Effector memory CD4-positive, alpha-beta T cell (primary cell): Measurements from ENCODE around the gene AURKA.

Experiments used
- DNase-seq, 3 donors: peaks; one replicate each; pipeline ENCODE4 v3.0.0-alpha.2; 2020
- H3K27ac ChIP-seq: 2 replicates; pipeline ENCODE4 v1.7.0; 2013; ENCODE audit warnings: mild to moderate bottlenecking, low read length, moderate library complexity; ENCODE audit not compliant: insufficient read depth, poor library complexity, severe bottlenecking
- H3K27me3 ChIP-seq: replicated peaks from 2 replicates; pipeline ENCODE4 v1.7.0; 2013; ENCODE audit warnings: mild to moderate bottlenecking, low read length; ENCODE audit not compliant: insufficient read depth, control insufficient read depth, poor library complexity, severe bottlenecking
- H3K36me3 ChIP-seq: 2 replicates; pipeline ENCODE4 v1.7.0; 2013; ENCODE audit warnings: mild to moderate bottlenecking, low read length, moderate library complexity; ENCODE audit not compliant: control insufficient read depth, insufficient read depth
- H3K4me1 ChIP-seq: 2 replicates; pipeline ENCODE4 v1.7.0; 2013; ENCODE audit warnings: low read length, mild to moderate bottlenecking; ENCODE audit not compliant: control insufficient read depth, insufficient read depth, poor library complexity, severe bottlenecking
- H3K4me3 ChIP-seq: 2 replicates; pipeline ENCODE4 v1.7.0; 2013; ENCODE audit warnings: low read length, low read depth, mild to moderate bottlenecking; ENCODE audit not compliant: insufficient read depth, poor library complexity, severe bottlenecking
- H3K9me3 ChIP-seq: 2 replicates; pipeline ENCODE4 v1.7.0; 2013; ENCODE audit warnings: mild to moderate bottlenecking, low read length, moderate library complexity; ENCODE audit not compliant: control insufficient read depth

AURKA gene

GRCh38 chr20:56422824-56423189 is 30.8 kb upstream of the AURKA start:
- Histone ChIP-seq H3K36me3 (no peaks in the 10 kb centered on the region), H3K4me1 (peaks cover 36% of the 10 kb centered on the region), H3K27me3 (no peaks in the 10 kb centered on the region), H3K9me3 (no peaks in the 10 kb centered on the region), H3K27ac (no peak overlapping the region), H3K4me3 (no peak overlapping the region)
- DNase-seq: no peak

DNA sequence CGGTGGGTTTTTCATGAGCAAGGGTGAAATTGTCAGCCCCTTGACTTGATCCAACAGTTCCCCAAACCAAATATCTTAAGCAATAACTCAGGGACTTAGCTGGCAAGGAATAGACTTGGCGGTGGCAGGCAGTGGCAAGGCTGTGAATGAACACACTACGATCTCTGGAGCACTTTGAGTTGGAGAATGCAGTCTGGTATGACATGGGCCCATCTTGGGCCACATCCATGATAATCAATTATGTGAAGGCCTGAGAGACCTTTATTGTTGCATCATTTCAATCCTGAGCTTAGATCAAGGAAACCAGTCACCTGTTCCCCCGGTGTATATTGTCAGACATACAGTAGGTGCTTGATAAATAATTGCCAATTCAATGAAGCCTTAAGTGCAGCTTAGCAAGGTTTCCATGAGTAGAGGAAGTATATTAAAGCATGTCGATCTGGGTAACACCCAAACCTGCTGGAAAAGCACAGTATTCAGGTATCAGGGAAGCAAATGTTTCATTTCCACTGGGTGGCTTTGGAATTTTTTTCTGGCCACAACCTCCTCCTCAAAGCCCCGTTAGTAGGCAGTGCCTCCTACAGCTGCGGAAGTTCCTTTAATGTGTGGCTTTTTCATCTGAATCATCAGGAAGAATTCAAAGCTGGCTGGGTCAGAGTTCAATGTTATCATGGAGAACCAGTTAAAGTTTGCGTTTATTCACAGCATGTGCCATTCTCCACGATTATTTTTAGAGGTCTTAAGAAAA is 30.2 kb upstream of the AURKA start:
- peak overlapping the region; percentile 18 for H3K27ac ChIP-seq
- H3K4me3 ChIP-seq: no peak overlapping the region
- no peak for DNase-seq

GRCh38 chr20:56420940-56421688 is 29.1 kb upstream of the AURKA start:
- no peaks in the 10 kb centered on the region for H3K36me3 ChIP-seq
- no peaks in the 10 kb centered on the region for H3K9me3 ChIP-seq
- DNase-seq: no peak
- H3K27me3 ChIP-seq: no peaks in the 10 kb centered on the region
- no peak overlapping the region for H3K4me3 ChIP-seq
- peak overlapping the region; percentile 18 for H3K27ac ChIP-seq
- peaks cover 52% of the 10 kb centered on the region for H3K4me1 ChIP-seq

More for the DNA sequence above, 30.2 kb upstream of the AURKA start:
- H3K27me3 ChIP-seq: no peaks in the 10 kb centered on the region
- H3K36me3 ChIP-seq: no peaks in the 10 kb centered on the region
- peaks cover 41% of the 10 kb centered on the region for H3K4me1 ChIP-seq
- no peaks in the 10 kb centered on the region for H3K9me3 ChIP-seq

- Histone ChIP-seq H3K27me3 (no peaks in the 10 kb centered on the region), H3K27ac (peak overlapping the region; percentile 15), H3K9me3 (no peaks in the 10 kb centered on the region)
Measured at GRCh38 chr20:56420028-56420427, 28.0 kb upstream of the AURKA start.

DNA sequence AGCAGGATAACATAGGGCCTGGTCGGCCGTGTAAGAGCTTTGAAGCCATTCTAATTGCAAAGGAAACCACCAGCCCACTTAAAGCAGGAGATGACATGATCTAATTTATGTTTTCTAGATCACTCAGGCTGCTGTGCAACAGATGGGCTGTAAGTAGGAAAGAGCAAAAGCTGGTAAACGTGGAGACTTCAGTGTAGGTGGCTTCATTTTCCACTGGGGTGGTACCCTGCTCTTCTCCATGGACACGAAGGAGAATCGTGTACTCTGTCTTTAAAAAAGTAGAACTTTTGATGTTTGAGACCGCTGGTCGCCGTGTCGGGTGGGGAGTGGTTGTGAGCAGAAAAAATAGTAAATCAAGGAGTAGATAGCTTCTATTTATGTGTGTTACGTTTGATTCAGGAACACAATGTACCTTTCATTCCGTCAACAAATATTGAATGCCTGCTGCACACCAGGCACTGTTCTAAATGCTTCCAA is 26.4 kb upstream of the AURKA start:
- Histone ChIP-seq H3K4me1 (peaks cover 70% of the 10 kb centered on the region), H3K27ac (peak overlapping the region; percentile 69), H3K4me3 (peak overlapping the region; percentile 9), H3K9me3 (no peaks in the 10 kb centered on the region), H3K36me3 (no peaks in the 10 kb centered on the region), H3K27me3 (no peaks in the 10 kb centered on the region)
- no peak for DNase-seq

More at GRCh38 chr20:56420028-56420427, 28.0 kb upstream of the AURKA start:
- H3K36me3 ChIP-seq: no peaks in the 10 kb centered on the region
- DNase-seq: no peak
- no peak overlapping the region for H3K4me3 ChIP-seq
- H3K4me1 ChIP-seq: peaks cover 58% of the 10 kb centered on the region

- peak overlapping the region; percentile 69 for H3K27ac ChIP-seq
- no peaks in the 10 kb centered on the region for H3K36me3 ChIP-seq
- no peak for DNase-seq
- H3K4me3 ChIP-seq: no peak overlapping the region
- H3K27me3 ChIP-seq: no peaks in the 10 kb centered on the region
- peaks cover 68% of the 10 kb centered on the region for H3K4me1 ChIP-seq
- H3K9me3 ChIP-seq: no peaks in the 10 kb centered on the region
Measured at GRCh38 chr20:56417911-56418310, 25.9 kb upstream of the AURKA start.

GRCh38 chr20:56417402-56417801 is 25.4 kb upstream of the AURKA start:
- H3K4me1 ChIP-seq: peaks cover 69% of the 10 kb centered on the region
- no peak overlapping the region for H3K4me3 ChIP-seq
- peak overlapping the region; percentile 69 for H3K27ac ChIP-seq

GRCh38 chr20:56414842-56415765 is 23.1 kb upstream of the AURKA start:
- Histone ChIP-seq H3K27ac (peak overlapping the region; percentile 74), H3K4me1 (peaks cover 59% of the 10 kb centered on the region), H3K4me3 (peak overlapping the region; percentile 54), H3K9me3 (no peaks in the 10 kb centered on the region), H3K27me3 (no peaks in the 10 kb centered on the region), H3K36me3 (no peaks in the 10 kb centered on the region)
- no peak for DNase-seq

More at GRCh38 chr20:56417402-56417801, 25.4 kb upstream of the AURKA start:
- Histone ChIP-seq H3K9me3 (no peaks in the 10 kb centered on the region), H3K27me3 (no peaks in the 10 kb centered on the region), H3K36me3 (no peaks in the 10 kb centered on the region)
- no peak for DNase-seq

- no peaks in the 10 kb centered on the region for H3K9me3 ChIP-seq
- no peaks in the 10 kb centered on the region for H3K27me3 ChIP-seq
- DNase-seq: no peak
- peaks cover under 1% of the 10 kb centered on the region for H3K36me3 ChIP-seq
- H3K4me1 ChIP-seq: peaks cover 45% of the 10 kb centered on the region
- peak overlapping the region; percentile 54 for H3K4me3 ChIP-seq
- H3K27ac ChIP-seq: peak overlapping the region; percentile 81
Measured at GRCh38 chr20:56412949-56413348, 20.9 kb upstream of the AURKA start.
